SU-DHL-6 (cell line): ENCODE results near the gene CTTNBP2NL.

Source experiments
- H2AFZ ChIP-seq: fragments of 200-600 bp; sonication (generic); 2 replicates; pipeline ENCODE4 v1.6.1; 2014; ENCODE audit warnings: low read depth, mild to moderate bottlenecking, moderate library complexity, mixed read lengths, antibody characterized with exemption, low read length; ENCODE audit not compliant: severe bottlenecking
- H3F3A ChIP-seq: fragments of 200-600 bp; shearing (Covaris generic); 2 replicates; pipeline ENCODE4 v1.6.0; 2016; ENCODE audit warnings: antibody characterized with exemption, mild to moderate bottlenecking; ENCODE audit not compliant: insufficient read depth
- H3K27ac ChIP-seq: fragments of 200-600 bp; sonication (generic); 2 replicates; pipeline ENCODE4 v1.5.1; 2016; ENCODE audit warnings: low read depth, mild to moderate bottlenecking, low read length, moderate library complexity, mixed read lengths
- H3K27me3 ChIP-seq: fragments of 200-600 bp; sonication (generic), shearing (Covaris generic); 2 replicates; pipeline ENCODE4 v1.6.0; 2014; ENCODE audit warnings: mild to moderate bottlenecking, low read length
- H3K36me3 ChIP-seq: fragments of 200-600 bp; sonication (generic); 2 replicates; pipeline ENCODE4 v1.6.1; 2014; ENCODE audit warnings: mild to moderate bottlenecking, low read length, mixed read lengths
- H3K4me2 ChIP-seq: fragments of 300-600, 200-600 bp; shearing (Covaris generic), sonication (generic); 2 replicates; pipeline ENCODE4 v1.6.0; 2014; ENCODE audit warnings: low read length, low read depth, mild to moderate bottlenecking; ENCODE audit not compliant: poor library complexity, severe bottlenecking
- H3K4me3 ChIP-seq: fragments of 200-600 bp; sonication (generic); 2 replicates; pipeline ENCODE4 v1.5.1; 2014; ENCODE audit warnings: antibody characterized with exemption, low read length, mild to moderate bottlenecking, mixed read lengths; ENCODE audit not compliant: insufficient read depth, poor library complexity, severe bottlenecking
- H3K79me2 ChIP-seq: fragments of 200-600 bp; sonication (generic); 2 replicates; pipeline ENCODE4 v1.6.1; 2014; ENCODE audit warnings: mild to moderate bottlenecking, low read length, moderate library complexity; ENCODE audit not compliant: insufficient read depth
- H3K9ac ChIP-seq: fragments of 200-600 bp; sonication (generic); 2 replicates; pipeline ENCODE4 v1.7.0; 2014; ENCODE audit warnings: mild to moderate bottlenecking, low read length
- H3K9me2 ChIP-seq: fragments of 200-600 bp; sonication (generic); replicated peaks from 2 replicates; pipeline ENCODE4 v1.6.1; 2014; ENCODE audit warnings: low read length; ENCODE audit not compliant: insufficient read depth
- H3K9me3 ChIP-seq: fragments of 200-600 bp; sonication (generic); 2 replicates; pipeline ENCODE4 v1.6.1; 2014; ENCODE audit warnings: low read length, mixed read lengths; ENCODE audit not compliant: insufficient read depth
- H4K20me1 ChIP-seq: fragments of 200-600 bp; sonication (generic); 2 replicates; pipeline ENCODE4 v1.6.1; 2014; ENCODE audit warnings: low read depth, mild to moderate bottlenecking, antibody characterized with exemption, low read length, moderate library complexity, mixed read lengths
- EZH2phosphoT487 ChIP-seq: fragments of 200-600 bp; sonication (generic), shearing (Covaris generic); conservative IDR thresholded peaks from 2 replicates; pipeline ENCODE4 v1.6.1; 2018; ENCODE audit warnings: mild to moderate bottlenecking, antibody characterized with exemption, low read length, moderate library complexity, mixed read lengths
- TF ChIP-seq, protein P1 (sequence below): fragments of 200-600 bp; sonication (generic); IDR thresholded peaks from one replicate; pipeline ENCODE4 v1.5.1; 2017; ENCODE audit warnings: antibody characterized with exemption, mild to moderate bottlenecking, low read length, moderate library complexity; ENCODE audit not compliant: insufficient read depth, poor library complexity, severe bottlenecking

CTTNBP2NL gene

DNA sequence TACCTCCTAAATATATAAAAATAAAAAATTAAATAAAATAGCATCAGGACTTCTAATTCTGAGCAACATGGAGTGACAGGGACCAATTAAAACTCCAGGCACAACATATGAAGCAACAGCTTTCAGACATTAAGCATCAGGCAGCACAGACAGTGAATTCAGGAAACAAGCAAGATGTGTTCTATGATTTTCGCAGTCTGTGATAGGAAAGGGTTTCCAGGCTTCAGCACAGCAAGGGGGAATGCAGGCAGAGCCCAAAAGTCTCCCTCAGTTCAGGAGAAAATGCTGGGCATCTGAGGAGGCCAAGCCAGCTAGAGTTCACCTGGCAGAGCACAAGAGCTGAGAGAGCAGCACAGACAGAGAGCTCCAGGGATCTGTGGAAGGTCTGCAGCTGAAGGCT is 22.2 kb upstream of the CTTNBP2NL start:
- H3K4me3 ChIP-seq = no peak overlapping the region
- H3K36me3 ChIP-seq = no peaks in the 10 kb centered on the region
- H3K9me2 ChIP-seq = no peaks in the 10 kb centered on the region
- TF ChIP-seq, protein P1, sequence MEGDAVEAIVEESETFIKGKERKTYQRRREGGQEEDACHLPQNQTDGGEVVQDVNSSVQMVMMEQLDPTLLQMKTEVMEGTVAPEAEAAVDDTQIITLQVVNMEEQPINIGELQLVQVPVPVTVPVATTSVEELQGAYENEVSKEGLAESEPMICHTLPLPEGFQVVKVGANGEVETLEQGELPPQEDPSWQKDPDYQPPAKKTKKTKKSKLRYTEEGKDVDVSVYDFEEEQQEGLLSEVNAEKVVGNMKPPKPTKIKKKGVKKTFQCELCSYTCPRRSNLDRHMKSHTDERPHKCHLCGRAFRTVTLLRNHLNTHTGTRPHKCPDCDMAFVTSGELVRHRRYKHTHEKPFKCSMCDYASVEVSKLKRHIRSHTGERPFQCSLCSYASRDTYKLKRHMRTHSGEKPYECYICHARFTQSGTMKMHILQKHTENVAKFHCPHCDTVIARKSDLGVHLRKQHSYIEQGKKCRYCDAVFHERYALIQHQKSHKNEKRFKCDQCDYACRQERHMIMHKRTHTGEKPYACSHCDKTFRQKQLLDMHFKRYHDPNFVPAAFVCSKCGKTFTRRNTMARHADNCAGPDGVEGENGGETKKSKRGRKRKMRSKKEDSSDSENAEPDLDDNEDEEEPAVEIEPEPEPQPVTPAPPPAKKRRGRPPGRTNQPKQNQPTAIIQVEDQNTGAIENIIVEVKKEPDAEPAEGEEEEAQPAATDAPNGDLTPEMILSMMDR = no peak
- no peak for TF ChIP-seq EZH2phosphoT487
- H3K9me3 ChIP-seq = no peaks in the 10 kb centered on the region
- H3K27ac ChIP-seq = no peak overlapping the region
- no peaks in the 10 kb centered on the region for H3F3A ChIP-seq
- H2AFZ ChIP-seq = no peak overlapping the region
- no peaks in the 10 kb centered on the region for H3K79me2 ChIP-seq
- H3K9ac ChIP-seq = no peak overlapping the region
- H3K27me3 ChIP-seq = no peaks in the 10 kb centered on the region
- H3K4me2 ChIP-seq = no peak overlapping the region
- no peaks in the 10 kb centered on the region for H4K20me1 ChIP-seq

DNA sequence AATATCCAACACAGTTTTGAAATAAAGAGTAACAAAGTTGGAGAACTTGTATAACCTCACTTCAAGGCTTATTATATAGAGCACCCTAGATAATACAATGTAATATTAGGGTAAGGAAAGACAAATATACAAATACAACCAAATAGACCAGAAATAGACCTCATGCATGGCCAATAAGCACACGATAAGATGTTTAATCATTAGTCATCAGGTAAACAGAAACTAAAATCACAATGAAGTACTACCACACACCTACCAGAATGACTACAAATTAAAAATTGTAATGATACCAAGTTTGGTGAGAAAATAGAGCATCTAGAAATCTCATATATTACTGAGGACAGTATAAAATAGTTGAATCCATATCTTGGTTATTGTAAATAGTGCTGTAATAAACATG is 20.3 kb upstream of the CTTNBP2NL start:
- TF ChIP-seq, protein P1 = no peak
- no peak for TF ChIP-seq EZH2phosphoT487

DNA sequence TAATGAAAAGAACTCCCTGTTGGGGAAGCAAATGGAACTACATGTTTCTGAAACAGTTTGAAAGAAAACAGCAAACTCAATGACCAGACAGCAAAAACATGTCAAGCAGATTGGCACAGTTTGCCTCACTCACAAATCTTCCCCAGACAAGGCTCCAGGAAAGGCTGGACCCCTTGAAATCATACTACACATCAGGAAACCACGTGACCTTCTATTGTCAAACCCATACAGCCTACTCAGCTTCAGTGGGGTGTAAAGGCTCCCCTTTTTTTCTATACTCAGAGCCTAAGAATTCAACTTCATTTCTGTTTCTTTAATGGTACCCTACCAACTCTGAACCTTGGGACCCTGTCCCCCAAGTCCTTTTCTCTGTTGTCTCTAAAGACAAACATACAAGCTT is 15.7 kb upstream of the CTTNBP2NL start:
- Histone ChIP-seq H4K20me1 (no peaks in the 10 kb centered on the region), H3K9me3 (no peaks in the 10 kb centered on the region), H3K4me2 (no peak overlapping the region), H2AFZ (no peak overlapping the region), H3K4me3 (no peak overlapping the region), H3K9me2 (no peaks in the 10 kb centered on the region), H3K36me3 (no peaks in the 10 kb centered on the region), H3K9ac (no peak overlapping the region), H3K27me3 (no peaks in the 10 kb centered on the region), H3F3A (no peaks in the 10 kb centered on the region), H3K79me2 (no peaks in the 10 kb centered on the region), H3K27ac (no peak overlapping the region)
- TF ChIP-seq EZH2phosphoT487 = no peak
- TF ChIP-seq, protein P1 = no peak

More for the DNA sequence above, 20.3 kb upstream of the CTTNBP2NL start:
- Histone ChIP-seq H3K27me3 (no peaks in the 10 kb centered on the region), H3K9me3 (no peaks in the 10 kb centered on the region), H3K4me3 (no peak overlapping the region), H3K4me2 (no peak overlapping the region), H4K20me1 (no peaks in the 10 kb centered on the region), H3K27ac (no peak overlapping the region), H3K36me3 (no peaks in the 10 kb centered on the region), H3K9ac (no peak overlapping the region), H3F3A (no peaks in the 10 kb centered on the region), H2AFZ (no peak overlapping the region), H3K79me2 (no peaks in the 10 kb centered on the region), H3K9me2 (no peaks in the 10 kb centered on the region)
